Measurements from ENCODE around the gene CNTFR. TPM values are rescaled to one million over a fixed set of nuclear protein-coding genes. Genes with fewer than 3 reads are reported as not detected.

The CNTFR gene
- total RNA-seq, 3 donors from 2014 or later: 11.3 to 103 (median 15.4) TPM

DNA sequence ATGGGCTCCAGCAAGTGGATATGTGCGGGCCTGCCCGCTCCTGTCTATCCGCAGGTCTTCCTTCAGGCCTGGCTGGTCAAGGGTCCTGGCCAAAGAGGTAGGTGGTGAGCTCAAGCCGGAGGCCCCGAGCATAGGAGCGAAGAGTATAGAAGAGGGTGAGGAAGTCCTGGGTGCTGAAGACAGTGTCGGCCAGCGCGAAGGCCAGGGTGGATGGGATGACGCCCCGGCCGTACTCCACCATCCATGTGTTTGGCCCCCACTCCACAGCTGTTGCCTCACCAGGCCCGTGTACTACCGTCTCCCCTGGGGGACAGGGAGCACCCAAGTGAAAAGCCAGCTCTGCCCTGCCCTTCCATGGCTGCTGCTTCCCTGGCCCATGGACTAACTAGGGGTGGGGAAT, 46.0 kb upstream of the CNTFR start:
- Histone ChIP-seq H3K9me3 (no peaks in the 10 kb centered on the region), H3K4me3 (no peak overlapping the region), H3K4me1 (peaks cover 0 to 4% of the 10 kb centered on the region in 2 donors), H3K36me3 (no peaks in the 10 kb centered on the region), H3K27ac (no peak overlapping the region), H3K27me3 (no peaks in the 10 kb centered on the region)
- DNase-seq (ENCODE audit: low spot score in 2 of 2): no peak
- TF ChIP-seq, protein P1, sequence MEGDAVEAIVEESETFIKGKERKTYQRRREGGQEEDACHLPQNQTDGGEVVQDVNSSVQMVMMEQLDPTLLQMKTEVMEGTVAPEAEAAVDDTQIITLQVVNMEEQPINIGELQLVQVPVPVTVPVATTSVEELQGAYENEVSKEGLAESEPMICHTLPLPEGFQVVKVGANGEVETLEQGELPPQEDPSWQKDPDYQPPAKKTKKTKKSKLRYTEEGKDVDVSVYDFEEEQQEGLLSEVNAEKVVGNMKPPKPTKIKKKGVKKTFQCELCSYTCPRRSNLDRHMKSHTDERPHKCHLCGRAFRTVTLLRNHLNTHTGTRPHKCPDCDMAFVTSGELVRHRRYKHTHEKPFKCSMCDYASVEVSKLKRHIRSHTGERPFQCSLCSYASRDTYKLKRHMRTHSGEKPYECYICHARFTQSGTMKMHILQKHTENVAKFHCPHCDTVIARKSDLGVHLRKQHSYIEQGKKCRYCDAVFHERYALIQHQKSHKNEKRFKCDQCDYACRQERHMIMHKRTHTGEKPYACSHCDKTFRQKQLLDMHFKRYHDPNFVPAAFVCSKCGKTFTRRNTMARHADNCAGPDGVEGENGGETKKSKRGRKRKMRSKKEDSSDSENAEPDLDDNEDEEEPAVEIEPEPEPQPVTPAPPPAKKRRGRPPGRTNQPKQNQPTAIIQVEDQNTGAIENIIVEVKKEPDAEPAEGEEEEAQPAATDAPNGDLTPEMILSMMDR (IDR thresholded peaks at IDR 0.05): no peak
- TF ChIP-seq POLR2A (IDR thresholded peaks at IDR 0.05) (no peak), POLR2AphosphoS5 (IDR thresholded peaks at IDR 0.05) (no peak)
- intact Hi-C loops (cut with DNase I; ENCODE audit: low total_unique reads): no loop called here

DNA sequence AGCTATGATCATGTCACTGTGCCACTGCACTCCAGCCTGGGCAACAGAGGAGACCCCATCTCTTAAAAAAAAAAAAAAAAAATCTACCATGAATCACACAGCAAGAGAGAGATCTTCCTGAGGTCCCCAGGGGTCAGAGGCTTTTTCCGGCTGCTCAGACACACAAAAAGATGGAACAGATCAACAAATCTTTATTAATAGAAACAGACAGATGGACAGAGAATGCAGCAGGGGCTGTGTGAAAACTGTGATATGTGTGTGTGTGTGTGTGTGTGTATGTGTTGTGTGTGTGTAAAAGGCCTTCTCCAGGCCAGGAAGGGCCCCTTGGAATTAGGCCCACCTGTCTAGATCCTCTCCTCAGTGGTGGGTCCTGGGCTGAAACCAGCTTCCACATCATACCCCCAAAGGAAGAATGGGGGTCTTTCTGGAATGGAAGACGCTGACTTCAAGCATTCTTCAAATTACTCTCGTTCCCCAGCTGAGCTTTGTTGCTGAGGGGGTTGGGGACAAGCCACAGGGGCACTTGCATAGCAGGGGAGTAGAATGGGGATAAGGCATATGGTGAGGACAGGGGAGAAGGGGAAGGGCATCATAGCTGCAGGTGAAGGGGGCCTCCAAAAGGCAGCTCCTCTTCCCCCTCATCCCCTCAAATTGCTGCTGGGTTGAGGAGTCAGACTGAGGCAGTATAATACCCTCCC, 45.2 kb upstream of the CNTFR start:
- no peaks in the 10 kb centered on the region for H3K36me3 ChIP-seq
- H3K27me3 ChIP-seq: no peaks in the 10 kb centered on the region
- no peak overlapping the region for H3K4me3 ChIP-seq
- intact Hi-C loops (cut with DNase I; ENCODE audit: low total_unique reads): loop anchor here (1.0 kb wide), 1 partner anchor 8 kb away; no protein-coding TSS in a partner anchor
- no peak overlapping the region for H3K27ac ChIP-seq
- no peak for DNase-seq (ENCODE audit: low spot score in 2 of 2)
- no peaks in the 10 kb centered on the region for H3K9me3 ChIP-seq
- peaks cover 0 to 4% of the 10 kb centered on the region in 2 donors for H3K4me1 ChIP-seq
- TF ChIP-seq POLR2AphosphoS5 (IDR thresholded peaks at IDR 0.05): no peak
- TF ChIP-seq, protein P1 (IDR thresholded peaks at IDR 0.05): no peak
- no peak for TF ChIP-seq POLR2A (IDR thresholded peaks at IDR 0.05)

DNA sequence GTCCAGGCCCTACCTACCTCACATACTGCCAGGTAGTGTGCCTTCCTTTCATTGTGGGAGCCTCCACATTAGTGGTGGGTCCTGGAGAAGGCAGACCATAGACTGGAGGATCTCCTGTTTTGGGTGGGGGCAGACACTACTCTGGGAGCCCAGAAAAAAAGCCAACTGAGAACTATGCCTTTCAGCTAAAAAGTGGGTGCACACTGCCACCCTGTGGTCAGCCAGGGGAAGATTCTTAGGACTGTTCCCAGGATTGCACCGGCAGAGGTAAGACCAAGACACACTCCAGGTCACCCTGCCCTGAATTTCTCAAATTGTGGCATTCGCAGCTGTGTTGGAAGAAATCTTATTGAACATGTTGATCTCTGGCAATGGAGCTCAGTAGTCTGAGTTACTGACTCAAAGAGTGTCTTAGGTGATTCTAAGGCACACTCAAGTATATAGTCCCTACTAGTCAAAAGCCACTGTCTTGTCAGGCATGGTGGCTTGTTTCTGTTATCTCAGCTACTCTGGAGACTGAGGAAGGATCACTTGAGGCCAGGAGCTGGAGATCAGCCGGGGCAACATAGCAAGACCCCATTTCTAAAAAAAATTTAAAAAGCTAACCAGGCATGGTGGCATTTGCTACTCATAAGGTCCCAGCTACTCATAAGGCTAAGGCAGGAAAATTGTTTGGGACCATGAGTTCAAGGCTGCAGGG, 44.5 kb upstream of the CNTFR start:
- TF ChIP-seq POLR2A (IDR thresholded peaks at IDR 0.05): no peak
- TF ChIP-seq, protein P1 (IDR thresholded peaks at IDR 0.05): peak; percentile 79 to 84 (median 81)
- Histone ChIP-seq H3K27ac (no peak overlapping the region), H3K36me3 (no peaks in the 10 kb centered on the region), H3K4me3 (no peak overlapping the region), H3K9me3 (no peaks in the 10 kb centered on the region), H3K4me1 (peaks cover 0 to 4% of the 10 kb centered on the region in 2 donors), H3K27me3 (no peaks in the 10 kb centered on the region)
- peak in 1 of 2 donors; percentile 45 for DNase-seq (ENCODE audit: low spot score in 2 of 2)
- intact Hi-C loops (cut with DNase I; ENCODE audit: low total_unique reads): loop anchor here (1.0 kb wide), 1 partner anchor 8 kb away; no protein-coding TSS in a partner anchor

DNA sequence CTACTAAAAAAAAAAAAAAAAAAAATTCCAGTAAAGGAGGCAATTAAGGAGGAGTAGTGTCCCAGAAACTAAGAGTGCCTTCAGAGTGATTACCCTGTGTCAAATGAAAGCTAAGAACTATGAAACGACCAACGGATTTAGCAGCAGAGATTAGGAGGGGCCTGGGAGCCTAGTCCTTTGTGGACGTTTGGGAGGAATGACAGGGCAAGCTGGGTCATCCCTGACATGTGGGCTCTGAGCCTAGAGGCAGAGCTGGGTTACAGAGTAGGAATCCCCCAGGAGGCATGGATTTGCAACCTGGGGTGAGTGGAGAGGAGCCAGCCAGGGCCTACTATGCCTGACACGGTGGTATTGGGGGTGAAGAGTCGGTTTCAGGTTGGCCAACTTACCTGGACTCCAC, 43.6 kb upstream of the CNTFR start:
- peaks cover 0 to 4% of the 10 kb centered on the region in 2 donors for H3K4me1 ChIP-seq
- H3K4me3 ChIP-seq: no peak overlapping the region
- H3K9me3 ChIP-seq: no peaks in the 10 kb centered on the region
- H3K27me3 ChIP-seq: no peaks in the 10 kb centered on the region
- TF ChIP-seq POLR2A (IDR thresholded peaks at IDR 0.05) (no peak), POLR2AphosphoS5 (IDR thresholded peaks at IDR 0.05) (no peak)
- TF ChIP-seq, protein P1 (IDR thresholded peaks at IDR 0.05): no peak
- no peaks in the 10 kb centered on the region for H3K36me3 ChIP-seq
- no peak for DNase-seq (ENCODE audit: low spot score in 2 of 2)
- intact Hi-C loops (cut with DNase I; ENCODE audit: low total_unique reads): no loop called here
- H3K27ac ChIP-seq: no peak overlapping the region
